ENCODE data around the gene PCK2. TPM values are rescaled to one million over a fixed set of nuclear protein-coding genes. Genes with fewer than 3 reads are reported as not detected.

The PCK2 gene
- total and polyA plus RNA-seq, 2 of the 13 experiments (the other 11 are each of a cell fraction or from before 2014, with no cell fraction given): 129 to 272 TPM

DNA sequence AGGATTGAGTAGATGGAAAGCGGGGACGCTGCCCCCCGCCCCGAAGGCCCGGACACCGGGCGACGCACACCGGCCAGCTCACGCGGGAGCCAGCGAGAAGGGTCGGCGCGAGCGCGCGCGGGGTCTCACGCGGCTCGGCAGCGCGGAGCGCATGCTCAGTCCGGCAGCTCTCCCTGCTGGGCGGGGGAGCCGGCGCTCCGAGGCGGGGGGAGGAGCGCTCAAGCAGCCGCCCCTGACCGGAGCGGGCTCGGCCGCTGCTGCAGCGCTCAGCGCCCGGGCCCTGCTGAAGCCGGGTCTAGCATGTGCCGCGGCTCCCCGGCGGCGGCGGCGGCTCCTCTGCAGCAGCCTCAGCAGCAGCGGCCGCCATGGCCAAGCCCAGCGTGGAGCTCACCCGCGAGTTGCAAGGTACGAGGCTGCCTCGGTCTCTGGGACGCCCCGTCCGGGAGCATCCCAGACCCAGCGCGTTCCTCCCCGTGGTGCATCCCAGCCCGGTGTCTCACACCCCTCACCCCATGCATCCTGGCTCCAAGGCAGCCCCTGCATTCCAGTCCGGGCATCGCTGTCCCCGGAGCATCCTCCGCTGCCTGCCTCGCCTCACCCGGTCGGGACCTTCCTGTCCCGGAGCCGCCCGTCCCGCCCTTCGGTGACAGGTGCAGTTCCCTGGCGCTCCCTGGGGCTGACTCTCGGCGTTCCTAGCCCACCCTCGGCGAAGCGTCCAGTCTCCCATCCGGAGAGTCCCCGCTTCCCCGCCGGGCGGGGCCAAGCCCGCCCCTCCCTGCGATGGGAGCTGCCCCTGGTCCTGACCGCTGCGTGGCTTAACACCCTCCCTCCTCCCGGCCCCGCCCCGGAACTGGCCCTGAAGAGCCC is 42.1 kb upstream of the PCK2 start, which contains the start of gene CARMIL3 (continued):
- TF ChIP-seq, protein P1, sequence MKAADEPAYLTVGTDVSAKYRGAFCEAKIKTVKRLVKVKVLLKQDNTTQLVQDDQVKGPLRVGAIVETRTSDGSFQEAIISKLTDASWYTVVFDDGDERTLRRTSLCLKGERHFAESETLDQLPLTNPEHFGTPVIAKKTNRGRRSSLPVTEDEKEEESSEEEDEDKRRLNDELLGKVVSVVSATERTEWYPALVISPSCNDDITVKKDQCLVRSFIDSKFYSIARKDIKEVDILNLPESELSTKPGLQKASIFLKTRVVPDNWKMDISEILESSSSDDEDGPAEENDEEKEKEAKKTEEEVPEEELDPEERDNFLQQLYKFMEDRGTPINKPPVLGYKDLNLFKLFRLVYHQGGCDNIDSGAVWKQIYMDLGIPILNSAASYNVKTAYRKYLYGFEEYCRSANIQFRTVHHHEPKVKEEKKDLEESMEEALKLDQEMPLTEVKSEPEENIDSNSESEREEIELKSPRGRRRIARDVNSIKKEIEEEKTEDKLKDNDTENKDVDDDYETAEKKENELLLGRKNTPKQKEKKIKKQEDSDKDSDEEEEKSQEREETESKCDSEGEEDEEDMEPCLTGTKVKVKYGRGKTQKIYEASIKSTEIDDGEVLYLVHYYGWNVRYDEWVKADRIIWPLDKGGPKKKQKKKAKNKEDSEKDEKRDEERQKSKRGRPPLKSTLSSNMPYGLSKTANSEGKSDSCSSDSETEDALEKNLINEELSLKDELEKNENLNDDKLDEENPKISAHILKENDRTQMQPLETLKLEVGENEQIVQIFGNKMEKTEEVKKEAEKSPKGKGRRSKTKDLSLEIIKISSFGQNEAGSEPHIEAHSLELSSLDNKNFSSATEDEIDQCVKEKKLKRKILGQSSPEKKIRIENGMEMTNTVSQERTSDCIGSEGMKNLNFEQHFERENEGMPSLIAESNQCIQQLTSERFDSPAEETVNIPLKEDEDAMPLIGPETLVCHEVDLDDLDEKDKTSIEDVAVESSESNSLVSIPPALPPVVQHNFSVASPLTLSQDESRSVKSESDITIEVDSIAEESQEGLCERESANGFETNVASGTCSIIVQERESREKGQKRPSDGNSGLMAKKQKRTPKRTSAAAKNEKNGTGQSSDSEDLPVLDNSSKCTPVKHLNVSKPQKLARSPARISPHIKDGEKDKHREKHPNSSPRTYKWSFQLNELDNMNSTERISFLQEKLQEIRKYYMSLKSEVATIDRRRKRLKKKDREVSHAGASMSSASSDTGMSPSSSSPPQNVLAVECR (CRISPR knock-in tag; IDR thresholded peaks at IDR 0.05; ENCODE audit: borderline replicate concordance): peak; percentile 74
- TF ChIP-seq ZNF605 (CRISPR knock-in tag; IDR thresholded peaks at IDR 0.05) (no peak; the same call in 1 of the 2 replicates), HOXA3 (CRISPR knock-in tag; IDR thresholded peaks at IDR 0.05) (peak; percentile 87), ISX (CRISPR knock-in tag; conservative IDR thresholded peaks at IDR 0.05) (peak; percentile 83), ZMYM4 (CRISPR knock-in tag; IDR thresholded peaks at IDR 0.05) (peak; percentile 49; the same call in 1 of the 2 replicates), MEF2D (CRISPR knock-in tag; IDR thresholded peaks at IDR 0.05) (peak; percentile 75; the same call in 1 of the 2 replicates), BCL3 (CRISPR knock-in tag; IDR thresholded peaks at IDR 0.05) (peak; percentile 93), ZZZ3 (CRISPR knock-in tag; IDR thresholded peaks at IDR 0.05; ENCODE audit: borderline replicate concordance) (no peak; the same call in 1 of the 2 replicates), ZNF362 (CRISPR knock-in tag; IDR thresholded peaks at IDR 0.05; ENCODE audit: borderline replicate concordance) (no peak; the same call in 1 of the 2 replicates), ZNF317 (CRISPR knock-in tag; IDR thresholded peaks at IDR 0.05) (peak; percentile 76; the same call in 1 of the 2 replicates), ZNF557 (CRISPR knock-in tag; IDR thresholded peaks at IDR 0.05) (0 out of 2 replicates have a peak, but pooled peaks have one; percentile 84), PPARG (CRISPR knock-in tag; conservative IDR thresholded peaks at IDR 0.05) (peak; percentile 58; the same call in 1 of the 2 replicates), ZNF549 (CRISPR knock-in tag; IDR thresholded peaks at IDR 0.05) (0 out of 2 replicates have a peak, but pooled peaks have one; percentile 28), ZNF232 (CRISPR knock-in tag; IDR thresholded peaks at IDR 0.05; ENCODE audit: borderline replicate concordance) (peak; percentile 74), KAT2B (IDR thresholded peaks at IDR 0.05; ENCODE audit: borderline replicate concordance, low read depth, low read length) (no peak; the same call in 1 of the 2 replicates), TSC22D2 (CRISPR knock-in tag; IDR thresholded peaks at IDR 0.05; ENCODE audit: borderline replicate concordance) (peak; percentile 95), POLR2G (IDR thresholded peaks at IDR 0.05; ENCODE audit: low read depth, low read length) (peak; percentile 77)
- TF ChIP-seq, protein P2, sequence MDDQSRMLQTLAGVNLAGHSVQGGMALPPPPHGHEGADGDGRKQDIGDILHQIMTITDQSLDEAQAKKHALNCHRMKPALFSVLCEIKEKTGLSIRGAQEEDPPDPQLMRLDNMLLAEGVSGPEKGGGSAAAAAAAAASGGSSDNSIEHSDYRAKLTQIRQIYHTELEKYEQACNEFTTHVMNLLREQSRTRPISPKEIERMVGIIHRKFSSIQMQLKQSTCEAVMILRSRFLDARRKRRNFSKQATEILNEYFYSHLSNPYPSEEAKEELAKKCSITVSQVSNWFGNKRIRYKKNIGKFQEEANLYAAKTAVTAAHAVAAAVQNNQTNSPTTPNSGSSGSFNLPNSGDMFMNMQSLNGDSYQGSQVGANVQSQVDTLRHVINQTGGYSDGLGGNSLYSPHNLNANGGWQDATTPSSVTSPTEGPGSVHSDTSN (CRISPR knock-in tag; IDR thresholded peaks at IDR 0.05; ENCODE audit: borderline replicate concordance): no peak
- TF ChIP-seq, protein P3, sequence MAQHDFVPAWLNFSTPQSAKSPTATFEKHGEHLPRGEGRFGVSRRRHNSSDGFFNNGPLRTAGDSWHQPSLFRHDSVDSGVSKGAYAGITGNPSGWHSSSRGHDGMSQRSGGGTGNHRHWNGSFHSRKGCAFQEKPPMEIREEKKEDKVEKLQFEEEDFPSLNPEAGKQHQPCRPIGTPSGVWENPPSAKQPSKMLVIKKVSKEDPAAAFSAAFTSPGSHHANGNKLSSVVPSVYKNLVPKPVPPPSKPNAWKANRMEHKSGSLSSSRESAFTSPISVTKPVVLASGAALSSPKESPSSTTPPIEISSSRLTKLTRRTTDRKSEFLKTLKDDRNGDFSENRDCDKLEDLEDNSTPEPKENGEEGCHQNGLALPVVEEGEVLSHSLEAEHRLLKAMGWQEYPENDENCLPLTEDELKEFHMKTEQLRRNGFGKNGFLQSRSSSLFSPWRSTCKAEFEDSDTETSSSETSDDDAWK (CRISPR knock-in tag; IDR thresholded peaks at IDR 0.05): no peak
